Smooth muscle cell (in vitro differentiated cells): Measurements from ENCODE around the gene BAZ2B. TPM values are rescaled to one million over a fixed set of nuclear protein-coding genes. Genes with fewer than 3 reads are reported as not detected.

ENCODE experiments used
- DNase-seq: peaks from one replicate; lab custom pipeline; 2025; ENCODE audit not compliant: unreplicated experiment; lab: John Stamatoyannopoulos, UW
- H2AFZ ChIP-seq: fragments of 200-600 bp; sonication (generic); 2 replicates; pipeline ENCODE4 v1.6.0; 2016; ENCODE audit warnings: antibody characterized with exemption, low read depth, mild to moderate bottlenecking
- H3F3A ChIP-seq: fragments of 200-600 bp; sonication (generic); 2 replicates; pipeline ENCODE4 v1.6.0; 2017; ENCODE audit warnings: antibody characterized with exemption, low read depth
- H3K27ac ChIP-seq: fragments of 200-600 bp; sonication (generic); 2 replicates; pipeline ENCODE4 v1.5.1; 2016; ENCODE audit warnings: low read depth, mild to moderate bottlenecking
- H3K27me3 ChIP-seq: fragments of 200-600 bp; sonication (generic); 2 replicates; pipeline ENCODE4 v1.6.1; 2016; ENCODE audit warnings: low read depth, mild to moderate bottlenecking
- H3K36me3 ChIP-seq: fragments of 200-600 bp; sonication (generic); 2 replicates; pipeline ENCODE4 v1.5.1; 2016; ENCODE audit warnings: low read depth
- H3K4me1 ChIP-seq: fragments of 200-600 bp; sonication (generic); 2 replicates; pipeline ENCODE4 v1.5.1; 2016; ENCODE audit warnings: low read depth
- H3K4me2 ChIP-seq: fragments of 200-600 bp; sonication (generic); 2 replicates; pipeline ENCODE4 v1.6.0; 2016; ENCODE audit warnings: mild to moderate bottlenecking
- H3K4me3 ChIP-seq: fragments of 200-600 bp; sonication (generic); 2 replicates; pipeline ENCODE4 v1.5.1; 2016; ENCODE audit warnings: mild to moderate bottlenecking
- H3K79me2 ChIP-seq: fragments of 200-600 bp; sonication (generic); 2 replicates; pipeline ENCODE4 v1.6.0; 2016; ENCODE audit warnings: low read depth, mild to moderate bottlenecking
- H3K9ac ChIP-seq: fragments of 200-600 bp; sonication (generic); 2 replicates; pipeline ENCODE4 v1.6.0; 2016; ENCODE audit warnings: low read depth
- H3K9me3 ChIP-seq: fragments of 200-600 bp; sonication (generic); replicated peaks from 2 replicates; pipeline ENCODE4 v1.5.1; 2016; ENCODE audit warnings: low read depth
- H4K20me1 ChIP-seq: fragments of 200-600 bp; sonication (generic); 2 replicates; pipeline ENCODE4 v1.6.0; 2016; ENCODE audit warnings: low read depth
- WGBS: methylation state at CpG from one replicate; pipeline ENCODE4 v1.1.7; 2016; ENCODE audit warnings: low lambda C conversion rate; 5-methylcytosine and 5-hydroxymethylcytosine counted together
- polyA plus RNA-seq: library from polyadenylated mRNA; unstranded; fragments of >200 nt; fragmentation: Nextera tagmentation; extraction: Ambion mirVana; gene quantifications from 2 replicates; pipeline ENCODE4 v1.2.1, GENCODE V29; 2016
- small RNA-seq: library from RNA; depleted of rRNA; stranded (forward); fragments of <200 nt; gene quantifications from one replicate; pipeline ENCODE3, GENCODE V24; 2014
- total RNA-seq: library from RNA; depleted of rRNA; stranded (reverse); fragments of >200 nt; gene quantifications from 2 replicates; pipeline ENCODE4 v1.2.3, GENCODE V29; 2014
- TF ChIP-seq, protein P1 (sequence below): fragments of 200-600 bp; sonication (generic); IDR thresholded peaks from 2 replicates; pipeline ENCODE4 v1.5.1; 2017; ENCODE audit warnings: borderline replicate concordance, mild to moderate bottlenecking, antibody characterized with exemption; ENCODE audit not compliant: insufficient read depth, poor library complexity, severe bottlenecking

The BAZ2B gene
- total and polyA plus RNA-seq, 2 experiments from 2014 or later, result 27.7 to 58.5 TPM

GRCh38 chr2:159275111-159275510, 341.2 kb downstream of the BAZ2B start:
- Histone ChIP-seq H3K4me2 (no peak overlapping the region), H3K4me3 (no peak overlapping the region), H3F3A (no peaks in the 10 kb centered on the region), H2AFZ (no peak overlapping the region), H3K36me3 (no peaks in the 10 kb centered on the region), H4K20me1 (no peaks in the 10 kb centered on the region), H3K9me3 (no peaks in the 10 kb centered on the region), H3K79me2 (peaks cover 4% of the 10 kb centered on the region), H3K9ac (no peak overlapping the region), H3K27ac (no peak overlapping the region), H3K27me3 (no peaks in the 10 kb centered on the region), H3K4me1 (peaks cover 10% of the 10 kb centered on the region)
- TF ChIP-seq, protein P1, sequence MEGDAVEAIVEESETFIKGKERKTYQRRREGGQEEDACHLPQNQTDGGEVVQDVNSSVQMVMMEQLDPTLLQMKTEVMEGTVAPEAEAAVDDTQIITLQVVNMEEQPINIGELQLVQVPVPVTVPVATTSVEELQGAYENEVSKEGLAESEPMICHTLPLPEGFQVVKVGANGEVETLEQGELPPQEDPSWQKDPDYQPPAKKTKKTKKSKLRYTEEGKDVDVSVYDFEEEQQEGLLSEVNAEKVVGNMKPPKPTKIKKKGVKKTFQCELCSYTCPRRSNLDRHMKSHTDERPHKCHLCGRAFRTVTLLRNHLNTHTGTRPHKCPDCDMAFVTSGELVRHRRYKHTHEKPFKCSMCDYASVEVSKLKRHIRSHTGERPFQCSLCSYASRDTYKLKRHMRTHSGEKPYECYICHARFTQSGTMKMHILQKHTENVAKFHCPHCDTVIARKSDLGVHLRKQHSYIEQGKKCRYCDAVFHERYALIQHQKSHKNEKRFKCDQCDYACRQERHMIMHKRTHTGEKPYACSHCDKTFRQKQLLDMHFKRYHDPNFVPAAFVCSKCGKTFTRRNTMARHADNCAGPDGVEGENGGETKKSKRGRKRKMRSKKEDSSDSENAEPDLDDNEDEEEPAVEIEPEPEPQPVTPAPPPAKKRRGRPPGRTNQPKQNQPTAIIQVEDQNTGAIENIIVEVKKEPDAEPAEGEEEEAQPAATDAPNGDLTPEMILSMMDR, result no peak
- DNase-seq, result no peak
- WGBS, result 100% methylated on average over 1 of the region's 1 CpG

DNA sequence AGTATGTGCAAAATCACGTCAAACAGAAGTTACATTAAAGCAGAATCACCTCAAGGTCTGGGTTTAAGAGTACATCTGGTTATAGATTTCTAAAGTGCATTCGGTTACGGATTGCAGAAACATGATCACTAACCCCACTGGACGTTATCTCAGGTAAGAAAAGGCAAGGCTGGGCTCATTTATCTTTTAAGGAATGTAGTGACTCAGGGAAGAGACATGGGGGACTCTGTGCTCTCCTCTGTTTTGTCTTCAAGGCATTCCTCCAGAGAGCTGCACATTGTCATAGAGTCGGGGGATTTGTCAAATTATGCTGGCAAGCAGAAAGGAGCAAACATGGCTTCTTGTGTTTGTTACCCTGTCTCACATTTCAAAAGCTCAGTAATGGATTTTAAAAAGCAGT, 344.2 kb downstream of the BAZ2B start:
- no peaks in the 10 kb centered on the region for H3K79me2 ChIP-seq
- no peak overlapping the region for H3K4me2 ChIP-seq

GRCh38 chr2:159270744-159271379, 345.5 kb downstream of the BAZ2B start:
- H2AFZ ChIP-seq, result no peak overlapping the region
- H3K79me2 ChIP-seq, result no peaks in the 10 kb centered on the region
- 91% methylated on average over 4 of the region's 4 CpGs for WGBS
- no peaks in the 10 kb centered on the region for H3F3A ChIP-seq
- TF ChIP-seq, protein P1, result no peak
- H3K4me1 ChIP-seq, result peaks cover 10% of the 10 kb centered on the region
- no peak for DNase-seq
- H3K36me3 ChIP-seq, result no peaks in the 10 kb centered on the region
- H3K9ac ChIP-seq, result no peak overlapping the region
- peak overlapping the region; percentile 39 for H3K27ac ChIP-seq
- H3K9me3 ChIP-seq, result no peaks in the 10 kb centered on the region
- H3K4me3 ChIP-seq, result no peak overlapping the region
- no peaks in the 10 kb centered on the region for H3K27me3 ChIP-seq
- no peak overlapping the region for H3K4me2 ChIP-seq
- no peaks in the 10 kb centered on the region for H4K20me1 ChIP-seq

More for the DNA sequence above, 344.2 kb downstream of the BAZ2B start:
- H3K27me3 ChIP-seq, result no peaks in the 10 kb centered on the region
- H3F3A ChIP-seq, result no peaks in the 10 kb centered on the region
- no peak for DNase-seq
- H3K9me3 ChIP-seq, result no peaks in the 10 kb centered on the region
- 58% methylated on average over 5 of the region's 5 CpGs for WGBS
- H3K27ac ChIP-seq, result peak overlapping the region; percentile 63
- no peaks in the 10 kb centered on the region for H3K36me3 ChIP-seq
- no peak overlapping the region for H3K4me3 ChIP-seq
- TF ChIP-seq, protein P1, result no peak
- H4K20me1 ChIP-seq, result no peaks in the 10 kb centered on the region
- no peak overlapping the region for H2AFZ ChIP-seq
- peaks cover 10% of the 10 kb centered on the region for H3K4me1 ChIP-seq
- no peak overlapping the region for H3K9ac ChIP-seq

Small RNA genes within 50 kb of the gene (small RNA-seq; reads per million reads assigned to genes)
- not detected for gene RF00019

Other genes starting within 250 kb of the BAZ2B start
- 235 and 280 TPM in 2 replicates for gene MARCHF7, start 96.0 kb upstream of the BAZ2B start, total RNA-seq
- gene MARCHF7, start 96.0 kb upstream of the BAZ2B start, polyA plus RNA-seq, result 97.1 and 110 TPM in 2 replicates
- gene CD302, start 181.7 kb upstream of the BAZ2B start, total RNA-seq, result 1.6 and 2.2 TPM in 2 replicates
- 1.00 and 2.0 TPM in 2 replicates for gene CD302, start 181.7 kb upstream of the BAZ2B start, polyA plus RNA-seq